Thymus (tissue), 11 donors: ENCODE results near the gene CARMIL1. TPM values are rescaled to one million over a fixed set of nuclear protein-coding genes. Genes with fewer than 3 reads are reported as not detected.

ENCODE experiments used
- DNase-seq, 9 donors: peaks; one replicate each; pipeline ENCODE4 v3.0.0-alpha.2; 2013; ENCODE audit warnings: low spot score in 9 of 9, low read depth in 6 of 9, missing footprints in 1 of 9
- H3K27ac ChIP-seq, 2 donors: one replicate each; pipeline ENCODE4 v1.5.1; 2013; ENCODE audit warnings: control low read depth in 1 of 2, low read depth in 1 of 2, low read length in 1 of 2, mild to moderate bottlenecking in 1 of 2, moderate library complexity in 1 of 2
- H3K27me3 ChIP-seq, 2 donors: one replicate each; pipeline ENCODE4 v1.5.1; 2013; ENCODE audit warnings: low read length in 1 of 2; ENCODE audit not compliant: control insufficient read depth in 2 of 2, insufficient read depth in 1 of 2
- H3K36me3 ChIP-seq, 2 donors: one replicate each; pipeline ENCODE4 v1.5.1; 2013; ENCODE audit warnings: low read length in 1 of 2, mild to moderate bottlenecking in 1 of 2, moderate library complexity in 1 of 2; ENCODE audit not compliant: control insufficient read depth in 2 of 2, insufficient read depth in 2 of 2
- H3K4me1 ChIP-seq, 2 donors: one replicate each; pipeline ENCODE4 v1.5.1; 2013; ENCODE audit warnings: low read length in 2 of 2; ENCODE audit not compliant: control insufficient read depth in 2 of 2, insufficient read depth in 2 of 2
- H3K4me3 ChIP-seq, 2 donors: one replicate each; pipeline ENCODE4 v1.5.1; 2013; ENCODE audit warnings: low read length in 2 of 2, control low read depth in 1 of 2, mild to moderate bottlenecking in 1 of 2
- H3K9me3 ChIP-seq, 2 donors: one replicate each; pipeline ENCODE4 v1.5.1; 2013; ENCODE audit warnings: low read length in 1 of 2, mild to moderate bottlenecking in 1 of 2; ENCODE audit not compliant: control insufficient read depth in 2 of 2, insufficient read depth in 1 of 2
- WGBS: extraction: QIAGEN DNeasy Blood & Tissue Kit; methylation state at CpG from one replicate; pipeline ENCODE4 v1.1.7; 2013; 5-methylcytosine and 5-hydroxymethylcytosine counted together
- polyA plus RNA-seq: library from polyadenylated mRNA; stranded (reverse); fragments of 200-250 nt; gene quantifications from one replicate; pipeline ENCODE4 v1.2.3, GENCODE V29; 2013
- total RNA-seq: library from RNA; stranded (reverse); fragments of 120-200 nt; gene quantifications from one replicate; pipeline ENCODE4 v1.2.4, GENCODE V29; 2013
- donor health status: healthy.

The CARMIL1 gene
- total and polyA plus RNA-seq, 2 donors, result 17.4 to 29.9 TPM

GRCh38 chr6:25397406-25397805, 118.2 kb downstream of the CARMIL1 start:
- H3K27ac ChIP-seq, result no peak overlapping the region
- H3K36me3 ChIP-seq, result no peaks in the 10 kb centered on the region
- no peak for DNase-seq
- H3K4me3 ChIP-seq, result no peak overlapping the region
- 98% methylated on average over 2 of the region's 2 CpGs for WGBS
- H3K4me1 ChIP-seq, result peaks cover 0 to 7% of the 10 kb centered on the region in 2 donors
- no peaks in the 10 kb centered on the region for H3K27me3 ChIP-seq
- H3K9me3 ChIP-seq, result no peaks in the 10 kb centered on the region

- Histone ChIP-seq H3K4me1 (peaks cover 5 to 25% of the 10 kb centered on the region in 2 donors), H3K27me3 (no peaks in the 10 kb centered on the region), H3K4me3 (no peak overlapping the region), H3K27ac (no peak overlapping the region), H3K36me3 (no peaks in the 10 kb centered on the region), H3K9me3 (peaks cover 0 to 3% of the 10 kb centered on the region in 2 donors)
- over 99% methylated on average over 5 of the region's 5 CpGs for WGBS
- DNase-seq, result no peak
Observed at GRCh38 chr6:25399885-25400284, 120.7 kb downstream of the CARMIL1 start.

- 97% methylated on average over 5 of the region's 5 CpGs for WGBS
- Histone ChIP-seq H3K27ac (no peak overlapping the region), H3K4me3 (no peak overlapping the region), H3K36me3 (no peaks in the 10 kb centered on the region), H3K4me1 (peaks cover 20 to 38% of the 10 kb centered on the region in 2 donors), H3K27me3 (no peaks in the 10 kb centered on the region), H3K9me3 (peaks cover 0 to 3% of the 10 kb centered on the region in 2 donors)
- DNase-seq, result no peak
Observed at GRCh38 chr6:25401711-25402110, 122.5 kb downstream of the CARMIL1 start.

- DNase-seq, result no peak
- Histone ChIP-seq H3K4me3 (no peak overlapping the region), H3K27ac (no peak overlapping the region), H3K4me1 (peaks cover 24 to 42% of the 10 kb centered on the region in 2 donors), H3K27me3 (no peaks in the 10 kb centered on the region), H3K36me3 (no peaks in the 10 kb centered on the region), H3K9me3 (peaks cover 0 to 3% of the 10 kb centered on the region in 2 donors)
- WGBS, result 98% methylated on average over 4 of the region's 4 CpGs
Observed at GRCh38 chr6:25402125-25402524, 123.0 kb downstream of the CARMIL1 start.

- peaks cover 34 to 52% of the 10 kb centered on the region in 2 donors for H3K4me1 ChIP-seq
- DNase-seq, result no peak
Observed at GRCh38 chr6:25403150-25403549, 124.0 kb downstream of the CARMIL1 start.

GRCh38 chr6:25404091-25404490, 124.9 kb downstream of the CARMIL1 start:
- no peak for DNase-seq
- Histone ChIP-seq H3K36me3 (no peaks in the 10 kb centered on the region), H3K27me3 (no peaks in the 10 kb centered on the region), H3K4me1 (peaks cover 35 to 55% of the 10 kb centered on the region in 2 donors), H3K27ac (peak overlapping the region; percentile 99), H3K4me3 (no peak overlapping the region), H3K9me3 (peaks cover 0 to 3% of the 10 kb centered on the region in 2 donors)
- 98% methylated on average over 3 of the region's 3 CpGs for WGBS

More at GRCh38 chr6:25403150-25403549, 124.0 kb downstream of the CARMIL1 start:
- 98% methylated on average over 2 of the region's 2 CpGs for WGBS
- H3K9me3 ChIP-seq, result peaks cover 0 to 3% of the 10 kb centered on the region in 2 donors
- H3K27me3 ChIP-seq, result no peaks in the 10 kb centered on the region
- H3K4me3 ChIP-seq, result no peak overlapping the region
- H3K36me3 ChIP-seq, result no peaks in the 10 kb centered on the region
- H3K27ac ChIP-seq, result peak overlapping the region in 1 of 2 donors; percentile 99

- Histone ChIP-seq H3K27ac (peak overlapping the region; percentile 99), H3K27me3 (no peaks in the 10 kb centered on the region), H3K4me3 (peak overlapping the region; percentile 24 to 44), H3K9me3 (peaks cover 0 to 3% of the 10 kb centered on the region in 2 donors), H3K36me3 (no peaks in the 10 kb centered on the region), H3K4me1 (peaks cover 35 to 54% of the 10 kb centered on the region in 2 donors)
- WGBS, result 6% methylated on average over 8 of the region's 8 CpGs
- DNase-seq, result peak; percentile 55 to 90 (median 76)
Observed at GRCh38 chr6:25404693-25405169, 125.6 kb downstream of the CARMIL1 start.

- Histone ChIP-seq H3K4me1 (peaks cover 40 to 58% of the 10 kb centered on the region in 2 donors), H3K9me3 (peaks cover 0 to 3% of the 10 kb centered on the region in 2 donors), H3K27me3 (no peaks in the 10 kb centered on the region), H3K4me3 (peak overlapping the region; percentile 24 to 44), H3K36me3 (no peaks in the 10 kb centered on the region), H3K27ac (peak overlapping the region; percentile 99)
- WGBS, result 5% methylated on average over 1 of the region's 1 CpG
- peak in 1 of 9 donors; percentile 51 for DNase-seq
Observed at GRCh38 chr6:25405442-25405841, 126.3 kb downstream of the CARMIL1 start.

- Histone ChIP-seq H3K27me3 (no peaks in the 10 kb centered on the region), H3K4me3 (no peak overlapping the region), H3K4me1 (peaks cover 41 to 59% of the 10 kb centered on the region in 2 donors), H3K9me3 (peaks cover 0 to 3% of the 10 kb centered on the region in 2 donors), H3K36me3 (no peaks in the 10 kb centered on the region), H3K27ac (peak overlapping the region; percentile 46 to 83)
- WGBS, result 60% methylated on average over 3 of the region's 3 CpGs
- peak in 3 of 9 donors; percentile 50 to 67 (median 50) for DNase-seq
Observed at GRCh38 chr6:25407431-25407830, 128.3 kb downstream of the CARMIL1 start.
